KMS-11 (cell line): ENCODE results near the gene SPDL1.

Experiments
- H2AFZ ChIP-seq: fragments of 200-600 bp; sonication (generic); 2 replicates; pipeline ENCODE4 v1.6.1; 2016; ENCODE audit warnings: antibody characterized with exemption, mixed run types, low read depth
- H3K27ac ChIP-seq: fragments of 200-600 bp; sonication (generic); 2 replicates; pipeline ENCODE4 v1.6.1; 2016; ENCODE audit warnings: mild to moderate bottlenecking, mixed run types
- H3K27me3 ChIP-seq: fragments of 200-600 bp; sonication (generic); 2 replicates; pipeline ENCODE4 v1.6.1; 2017; ENCODE audit warnings: mild to moderate bottlenecking, low read depth, mixed run types, moderate library complexity; ENCODE audit not compliant: insufficient read depth
- H3K36me3 ChIP-seq: fragments of 200-600 bp; sonication (generic); 2 replicates; pipeline ENCODE4 v1.6.1; 2017; ENCODE audit warnings: mild to moderate bottlenecking, mixed run types; ENCODE audit not compliant: insufficient read depth
- H3K4me1 ChIP-seq: fragments of 200-600 bp; sonication (generic); 2 replicates; pipeline ENCODE4 v1.6.1; 2016; ENCODE audit warnings: mild to moderate bottlenecking, low read depth, mixed run types; ENCODE audit not compliant: poor library complexity, severe bottlenecking
- H3K4me2 ChIP-seq: fragments of 200-600 bp; sonication (generic); 2 replicates; pipeline ENCODE4 v1.7.0; 2016; ENCODE audit warnings: mild to moderate bottlenecking, mixed run types
- H3K4me3 ChIP-seq: fragments of 200-600 bp; sonication (generic); IDR thresholded peaks from 2 replicates; pipeline ENCODE4 v1.6.1; 2017; ENCODE audit warnings: low read depth, low read length, mixed read lengths; ENCODE audit not compliant: insufficient read depth
- H3K79me2 ChIP-seq: fragments of 200-600 bp; sonication (generic); 2 replicates; pipeline ENCODE4 v1.6.1; 2016; ENCODE audit warnings: low read depth, mixed run types; ENCODE audit not compliant: insufficient read depth
- H3K9ac ChIP-seq: fragments of 200-600 bp; sonication (generic); 2 replicates; pipeline ENCODE4 v1.6.1; 2016; ENCODE audit warnings: mild to moderate bottlenecking, mixed run types
- H4K20me1 ChIP-seq: fragments of 200-600 bp; sonication (generic); 2 replicates; pipeline ENCODE4 v1.6.1; 2016; ENCODE audit warnings: mild to moderate bottlenecking, mixed run types; ENCODE audit not compliant: insufficient read depth
- CTCF ChIP-seq: fragments of 200-600 bp; sonication (generic); conservative IDR thresholded peaks from 2 replicates; pipeline ENCODE4 v1.6.1; 2017; ENCODE audit warnings: low read depth, mild to moderate bottlenecking, antibody characterized with exemption, low read length, moderate library complexity, mixed read lengths

SPDL1 gene

GRCh38 chr5:169590602-169591001, 7.0 kb downstream of the SPDL1 start:
- H3K9ac ChIP-seq, result no peak overlapping the region

GRCh38 chr5:169591636-169592035, 8.1 kb downstream of the SPDL1 start:
- Histone ChIP-seq H3K4me2 (no peak overlapping the region), H3K36me3 (no peaks in the 10 kb centered on the region), H3K4me3 (no peak overlapping the region), H3K9ac (no peak overlapping the region), H3K27ac (no peak overlapping the region), H3K27me3 (no peaks in the 10 kb centered on the region), H3K79me2 (no peaks in the 10 kb centered on the region), H2AFZ (no peak overlapping the region), H4K20me1 (no peaks in the 10 kb centered on the region), H3K4me1 (no peaks in the 10 kb centered on the region)
- TF ChIP-seq CTCF, result no peak

More at GRCh38 chr5:169590602-169591001, 7.0 kb downstream of the SPDL1 start:
- Histone ChIP-seq H3K4me2 (no peak overlapping the region), H3K4me1 (no peaks in the 10 kb centered on the region), H3K27me3 (no peaks in the 10 kb centered on the region), H3K79me2 (peaks cover 4% of the 10 kb centered on the region; the same call in 1 of the 2 replicates), H4K20me1 (no peaks in the 10 kb centered on the region), H3K36me3 (no peaks in the 10 kb centered on the region), H2AFZ (no peak overlapping the region), H3K27ac (no peak overlapping the region), H3K4me3 (no peak overlapping the region)
- TF ChIP-seq CTCF, result no peak

GRCh38 chr5:169592937-169593650, 9.5 kb downstream of the SPDL1 start:
- Histone ChIP-seq H3K36me3 (no peaks in the 10 kb centered on the region; the same call in 1 of the 2 replicates), H3K4me3 (no peak overlapping the region), H3K79me2 (no peaks in the 10 kb centered on the region), H3K27ac (no peak overlapping the region), H3K27me3 (no peaks in the 10 kb centered on the region), H3K4me1 (no peaks in the 10 kb centered on the region), H4K20me1 (no peaks in the 10 kb centered on the region), H2AFZ (no peak overlapping the region), H3K4me2 (no peak overlapping the region), H3K9ac (no peak overlapping the region)
- no peak for TF ChIP-seq CTCF

- H3K27me3 ChIP-seq, result no peaks in the 10 kb centered on the region
- no peaks in the 10 kb centered on the region for H4K20me1 ChIP-seq
- no peaks in the 10 kb centered on the region for H3K4me1 ChIP-seq
- H3K9ac ChIP-seq, result no peak overlapping the region
- no peak for TF ChIP-seq CTCF
- H3K4me2 ChIP-seq, result no peak overlapping the region
- no peak overlapping the region for H2AFZ ChIP-seq
- H3K79me2 ChIP-seq, result no peaks in the 10 kb centered on the region
- H3K4me3 ChIP-seq, result no peak overlapping the region
- H3K27ac ChIP-seq, result no peak overlapping the region
- H3K36me3 ChIP-seq, result no peaks in the 10 kb centered on the region; the same call in 1 of the 2 replicates
These were observed 11.7 kb downstream of the SPDL1 start for GRCh38 chr5:169595172-169595820.
